HG02571 (cell line): ENCODE measurements around the gene PLPP7.
"Not testable (repeated sequence)": the region's sequence is repeated elsewhere in the genome, so short reads cannot be mapped to it uniquely, and the experiment has no call there.

Source experiments
- ATAC-seq: cut with Tn5 transposase; IDR thresholded peaks from one replicate; pipeline ENCODE4 v1.9.1; 2021; ENCODE audit warnings: mild to moderate bottlenecking, moderate library complexity; ENCODE audit not compliant: unreplicated experiment

Gene PLPP7

DNA sequence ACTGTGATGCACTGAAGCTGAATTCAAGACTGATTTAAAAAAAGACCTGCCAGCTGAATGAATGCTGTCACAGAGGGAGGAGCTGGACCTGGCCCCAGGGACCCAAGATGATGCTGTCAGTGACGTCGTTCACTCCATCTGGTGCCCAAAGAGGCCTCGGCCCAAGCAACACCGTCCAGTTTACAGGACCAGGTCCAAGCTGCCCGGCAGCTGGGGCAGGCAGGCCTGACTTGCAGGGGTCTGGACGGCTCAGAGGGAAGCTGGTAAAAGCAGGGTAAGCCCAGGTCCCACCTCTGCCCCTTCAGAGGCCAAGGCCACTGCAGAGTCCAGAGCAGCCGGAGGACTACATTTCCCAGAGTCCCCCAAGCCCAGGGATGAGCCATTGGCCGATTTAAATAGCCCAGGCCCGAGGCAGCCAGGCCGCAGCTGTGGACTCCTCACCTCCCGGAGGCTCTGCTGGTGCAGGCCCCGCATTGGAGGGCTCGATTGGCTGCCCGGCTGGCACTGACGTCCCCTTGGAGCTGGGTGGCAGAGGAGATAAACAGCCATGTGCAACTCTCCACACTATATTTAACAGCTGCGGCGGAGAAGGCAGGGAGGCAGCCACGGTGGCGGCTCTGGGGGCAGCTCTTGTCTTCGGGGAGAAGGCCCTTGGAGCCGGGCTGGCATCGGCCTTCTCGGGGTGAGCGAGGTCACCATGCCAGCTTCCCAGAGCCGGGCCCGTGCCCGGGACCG is at the start of gene PLPP7:
Gene PLPP7, plus strand, starts transcription at position 423 of the 735 bp plus-strand sequence. Its CDS starts 275 bp downstream, at position 698.
- ATAC-seq = no peak

DNA sequence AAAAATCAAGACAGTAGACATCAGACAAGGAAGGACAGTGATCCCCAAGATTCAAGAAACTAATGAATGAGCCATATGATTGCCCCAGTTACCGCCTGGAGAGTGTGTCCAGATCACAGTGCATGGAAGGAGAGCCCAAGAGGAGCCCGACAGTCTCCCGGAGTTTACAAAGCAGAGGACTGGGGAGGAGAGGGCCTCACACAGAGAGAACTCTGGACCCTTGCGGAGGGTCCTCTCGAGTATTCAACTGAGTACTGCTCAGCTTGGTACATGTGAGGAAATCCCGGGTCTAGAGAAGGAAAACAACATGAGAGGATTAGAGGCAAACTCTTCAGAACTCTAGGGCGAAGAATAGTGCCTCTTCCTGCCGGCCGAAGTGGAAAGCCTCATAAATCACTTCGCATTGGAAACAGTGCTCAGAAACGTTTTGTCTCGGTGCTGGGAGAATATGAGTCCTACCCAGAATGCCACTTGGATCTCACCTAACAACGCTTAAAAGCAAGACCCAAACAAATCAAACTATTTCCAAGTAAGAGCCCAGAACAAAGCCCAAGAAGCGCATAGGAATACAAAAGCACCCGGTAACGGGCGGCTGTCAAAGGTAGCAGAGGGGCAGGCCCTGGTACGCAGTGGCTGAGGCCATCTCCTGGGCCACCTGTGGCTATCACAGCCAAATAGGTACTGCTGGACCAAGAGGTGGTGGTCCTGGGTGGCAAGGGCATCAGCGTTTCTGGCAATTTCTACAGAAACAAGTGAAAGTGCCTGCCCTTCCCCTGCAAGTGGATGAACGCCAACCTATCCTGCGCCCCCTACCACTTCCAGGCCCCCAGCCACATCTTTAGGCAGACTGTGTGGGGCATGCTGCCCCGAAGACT is 49.2 kb upstream of the PLPP7 start:
- no peak for ATAC-seq

DNA sequence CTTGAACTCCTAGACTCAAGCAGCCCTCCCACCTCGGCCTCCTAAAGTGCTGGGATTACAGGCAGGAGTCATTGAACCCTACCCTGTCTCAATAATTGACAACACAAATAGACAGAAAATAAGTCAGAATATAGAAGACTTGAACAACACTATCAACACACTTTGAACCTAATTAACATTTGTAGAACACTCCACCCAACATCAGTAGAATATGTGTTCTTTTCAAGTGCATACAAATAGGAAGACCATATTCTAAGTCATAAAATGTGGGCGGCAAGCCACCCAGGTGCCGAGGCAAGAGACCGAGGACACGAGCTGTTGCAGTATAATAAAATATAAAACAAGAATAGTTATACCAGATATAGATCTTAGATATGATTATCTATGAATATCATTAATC is 45.2 kb upstream of the PLPP7 start:
- ATAC-seq = not testable (repeated sequence)

DNA sequence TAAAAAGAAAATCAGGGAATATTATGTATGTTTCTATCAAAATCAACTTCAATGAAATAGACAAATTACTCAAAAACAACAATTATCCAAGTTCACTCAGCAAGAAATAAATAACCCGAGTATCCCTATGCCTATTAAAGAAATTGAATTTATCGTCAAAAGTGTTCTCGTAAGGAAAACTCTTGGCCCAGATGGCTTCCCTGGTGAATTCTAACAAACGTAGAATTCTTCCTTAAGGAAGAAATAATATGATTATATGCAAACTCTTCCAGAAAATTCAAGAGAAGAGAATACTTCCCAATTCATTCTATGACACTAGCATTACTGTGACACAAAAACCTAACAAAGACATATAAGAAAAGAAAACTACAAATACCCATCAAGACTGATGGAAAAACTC is 42.9 kb upstream of the PLPP7 start:
- no peak for ATAC-seq

DNA sequence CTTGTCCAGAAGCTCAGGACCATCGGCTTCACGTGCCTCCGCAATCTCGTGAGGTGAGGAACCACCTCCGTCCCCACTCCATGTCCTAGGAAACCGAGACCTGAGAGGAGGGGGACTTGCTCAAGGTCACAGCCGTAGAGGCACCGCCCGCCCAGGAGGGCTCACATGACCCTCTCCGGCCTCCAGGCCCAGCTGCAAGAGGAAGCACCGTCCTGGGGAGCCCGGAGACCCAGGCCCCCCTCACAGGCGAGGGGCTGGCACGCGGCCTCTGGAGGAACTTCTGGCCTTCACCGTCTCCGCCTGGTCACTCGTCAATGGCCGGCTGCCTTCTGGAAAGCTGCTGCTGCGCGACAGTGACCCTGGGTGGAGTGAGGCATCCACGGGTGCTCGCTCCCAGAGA is 37.4 kb upstream of the PLPP7 start:
- no peak for ATAC-seq

DNA sequence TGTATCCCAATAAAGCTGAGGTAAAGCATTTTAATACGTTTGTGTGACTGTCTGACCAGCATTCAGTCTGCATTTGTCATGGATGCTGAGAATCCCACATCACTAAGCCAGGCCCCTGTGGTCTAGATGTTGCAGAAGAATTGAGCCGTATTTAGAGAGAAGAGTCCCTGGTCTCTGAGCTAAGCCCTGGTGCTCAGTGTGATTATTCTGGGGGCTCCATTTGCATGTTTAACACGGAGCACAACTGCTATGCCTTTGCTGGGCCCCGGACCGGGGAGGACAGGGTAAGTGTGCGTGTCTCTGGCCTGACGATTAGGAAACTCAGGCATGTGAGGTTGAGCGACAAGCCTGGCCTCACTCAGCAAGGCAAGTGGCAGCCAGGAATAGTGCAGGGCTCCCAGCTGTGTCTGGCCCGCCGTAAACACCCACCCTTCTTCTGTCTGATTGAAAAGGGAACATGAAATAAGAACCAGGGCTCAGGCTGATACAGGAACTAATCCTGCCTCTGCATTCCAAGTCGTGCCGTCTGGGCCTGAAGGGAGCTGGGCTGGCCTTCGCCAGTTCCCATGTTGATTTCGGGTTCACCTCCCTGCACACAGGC is 35.5 kb upstream of the PLPP7 start:
- ATAC-seq = no peak

DNA sequence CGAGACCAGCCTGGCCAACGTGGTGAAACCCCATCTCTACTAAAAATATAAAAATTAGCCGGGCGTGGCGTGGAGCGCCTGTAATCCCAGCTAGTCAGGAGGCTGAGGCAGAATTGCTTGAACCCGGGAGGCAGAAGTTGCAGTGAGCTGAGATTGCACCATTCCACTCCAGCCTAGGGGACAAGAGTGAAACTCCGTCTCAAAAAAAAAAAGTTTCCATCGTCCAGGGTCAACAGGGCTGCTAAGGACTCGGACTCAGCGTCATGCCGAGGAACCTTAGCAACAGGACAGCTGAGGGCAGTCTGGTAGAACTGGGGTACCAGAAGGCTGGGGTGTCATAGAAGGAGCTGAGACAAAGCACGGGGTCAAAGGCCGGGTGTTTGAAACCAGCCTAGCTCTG is 34.9 kb upstream of the PLPP7 start:
- ATAC-seq = no peak

DNA sequence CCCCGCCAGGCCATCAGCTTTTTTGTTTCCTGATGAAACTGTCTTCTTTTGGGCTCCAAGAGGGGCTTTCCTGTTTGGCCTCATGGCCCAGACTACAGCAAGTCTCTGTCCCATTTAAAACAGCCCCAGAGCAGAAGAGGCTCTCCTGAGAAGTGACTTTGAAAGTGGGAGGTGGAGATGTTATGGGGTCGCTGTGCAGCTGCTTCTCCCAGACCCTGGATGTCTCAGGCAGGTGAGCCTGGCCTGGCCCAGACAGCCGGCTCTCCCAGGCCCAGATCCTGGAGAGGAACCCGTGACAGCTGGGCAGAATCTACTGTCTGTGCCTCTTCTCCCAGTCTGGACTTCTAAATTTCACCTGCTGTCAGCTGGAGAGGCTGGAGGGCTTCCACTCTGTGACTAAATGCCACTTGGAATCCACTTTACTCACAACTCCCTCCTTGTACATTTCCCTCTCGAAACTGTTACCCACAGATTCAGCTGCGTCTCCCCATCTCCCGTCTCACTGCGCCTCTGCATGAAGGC is 33.8 kb upstream of the PLPP7 start:
- ATAC-seq = no peak

DNA sequence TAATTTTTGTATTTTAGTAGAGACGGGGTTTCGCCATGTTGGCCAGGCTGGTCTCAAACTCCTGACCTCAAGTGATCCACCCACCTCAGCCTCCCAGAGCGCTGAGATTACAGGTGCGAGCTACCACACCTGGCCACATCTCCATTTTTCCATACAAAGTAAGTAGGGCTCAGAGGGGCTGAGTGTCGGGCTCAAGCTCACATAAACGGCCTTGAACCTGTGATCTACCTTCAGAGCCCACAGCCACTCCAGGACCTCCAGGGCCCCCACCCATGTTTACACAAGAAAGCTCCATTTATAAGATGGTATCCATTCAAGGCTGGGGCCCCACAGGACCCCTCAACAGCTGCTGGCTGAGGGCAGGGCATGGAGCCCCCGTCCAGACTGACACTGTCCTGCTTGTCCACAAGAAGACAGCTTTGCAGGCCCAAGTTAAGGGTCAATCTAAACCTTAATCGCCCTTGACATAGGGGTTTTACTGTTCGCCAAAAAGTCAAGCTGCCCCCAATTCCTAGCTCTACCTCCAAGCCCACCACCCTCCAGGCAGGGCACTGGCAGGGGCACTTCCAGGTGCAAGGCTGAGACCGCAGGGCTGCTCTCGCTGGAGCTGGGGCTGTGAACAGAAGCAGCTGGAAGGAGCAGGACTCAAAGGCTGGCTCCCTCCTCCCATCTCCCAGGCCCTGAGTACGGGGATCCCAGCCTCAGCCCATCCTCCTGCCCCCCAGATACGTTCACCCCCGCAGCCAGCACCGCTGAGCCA is 32.1 kb upstream of the PLPP7 start:
- no peak for ATAC-seq

DNA sequence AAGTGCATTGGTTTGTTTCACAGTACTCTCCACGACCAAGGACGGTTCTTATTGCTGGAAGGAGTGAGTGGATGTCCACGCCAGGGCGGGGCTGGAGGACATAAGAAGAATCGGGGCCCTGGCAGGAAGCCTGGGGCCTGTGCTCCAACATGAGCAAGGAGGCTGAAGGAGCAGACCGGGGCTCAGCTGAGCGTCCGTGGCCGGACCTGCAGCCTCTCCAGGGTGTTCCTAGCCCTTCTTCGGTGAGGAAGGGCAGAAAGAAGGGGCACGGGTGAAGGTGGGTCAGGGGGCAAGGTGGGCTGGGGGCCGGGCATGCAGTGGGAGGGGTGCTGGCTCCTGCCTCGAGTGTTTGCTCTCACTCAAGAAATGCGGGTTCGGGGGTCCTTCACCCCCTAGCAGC is 31.3 kb upstream of the PLPP7 start:
- no peak for ATAC-seq

DNA sequence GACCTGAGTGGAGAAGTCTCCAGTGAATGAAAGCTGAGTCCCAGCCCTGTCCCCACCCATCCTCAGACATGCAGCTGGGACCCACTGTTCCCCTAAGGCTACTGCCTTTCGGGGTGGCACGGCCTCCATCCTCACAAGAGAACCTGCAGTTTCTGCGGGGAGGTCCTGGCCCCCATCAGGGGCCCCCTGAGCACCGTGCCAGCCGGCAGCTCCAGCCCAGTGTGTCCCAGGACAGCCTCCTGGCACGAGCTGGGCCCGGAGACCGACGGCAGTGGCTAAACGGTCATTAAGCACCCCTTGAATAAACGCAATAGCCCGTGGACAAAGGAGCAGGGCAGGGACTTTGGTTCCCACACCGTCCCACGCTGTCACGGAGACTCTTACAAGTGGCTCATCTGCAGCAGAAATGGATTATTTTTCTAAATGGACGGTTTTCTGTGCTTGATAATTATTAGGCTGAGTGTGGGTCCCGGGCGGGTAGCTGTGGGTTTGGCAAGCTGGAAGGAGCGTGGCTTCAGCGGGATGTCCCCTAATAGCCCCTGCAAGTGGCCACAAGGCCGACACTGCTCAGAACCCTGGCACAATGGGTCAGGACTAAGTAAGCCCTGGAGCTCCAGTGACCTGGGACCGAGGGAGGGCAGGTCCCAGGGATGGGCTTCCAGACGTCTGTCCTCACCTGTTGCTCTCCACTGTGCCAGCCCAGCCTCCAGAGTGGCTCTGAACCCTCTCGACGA is 30.7 kb upstream of the PLPP7 start:
- no peak for ATAC-seq

DNA sequence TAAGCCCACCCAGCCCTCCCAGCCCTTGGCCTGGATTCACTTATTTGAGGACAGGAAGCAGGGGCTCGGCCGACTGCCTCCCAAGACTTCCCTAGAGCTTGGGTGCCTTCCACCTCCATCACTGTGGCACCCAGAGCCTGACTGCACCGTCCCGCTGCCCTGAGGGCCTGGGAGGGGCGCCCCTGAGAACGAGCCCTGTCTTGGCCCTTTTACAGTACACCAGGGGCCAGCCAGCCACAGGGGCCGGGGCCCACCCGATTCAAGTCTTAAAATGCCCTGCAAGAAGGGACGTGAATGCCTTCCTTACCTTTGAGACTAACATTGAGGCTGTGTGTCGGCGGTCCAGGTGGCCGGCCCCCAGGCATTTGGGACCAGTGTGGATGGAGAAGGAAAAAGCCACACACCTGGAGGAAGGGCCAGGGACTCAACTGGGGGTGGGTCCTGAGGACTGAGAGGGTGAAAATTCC is 30.1 kb upstream of the PLPP7 start:
- ATAC-seq = no peak

DNA sequence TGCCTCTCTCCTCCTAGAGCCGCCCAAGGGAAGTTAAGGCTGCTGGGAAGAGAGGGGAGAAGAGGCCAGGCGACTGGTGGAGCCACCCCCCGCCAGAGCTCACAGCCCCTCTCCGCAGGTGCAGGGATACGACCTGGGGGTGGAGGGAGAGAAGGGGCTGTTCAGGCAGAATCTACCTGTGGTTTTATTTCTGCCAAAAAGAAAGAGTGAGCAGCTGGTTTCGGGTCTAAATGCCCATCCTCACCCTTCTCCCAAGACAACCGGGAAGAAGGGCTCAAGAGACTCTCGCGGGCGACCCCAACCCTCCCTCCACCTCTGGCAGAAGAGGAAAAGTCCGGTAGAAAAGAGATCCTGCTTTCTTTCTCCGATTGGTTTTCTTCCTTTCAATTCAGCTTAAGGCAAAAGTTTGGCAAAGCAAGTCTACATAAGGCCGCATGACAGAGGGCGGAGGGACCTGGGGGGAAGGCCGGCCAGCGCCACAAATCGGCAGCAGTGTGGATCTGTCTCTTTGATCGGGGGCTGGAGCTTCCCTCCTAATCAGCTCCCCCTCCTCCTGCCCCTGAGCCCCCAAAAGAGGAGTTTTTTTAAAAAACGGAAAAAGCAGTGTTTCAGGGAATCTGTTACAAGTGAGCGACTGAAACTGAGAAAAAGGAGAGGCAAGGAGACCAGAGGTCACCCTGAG is 29.5 kb upstream of the PLPP7 start:
- ATAC-seq = no peak

DNA sequence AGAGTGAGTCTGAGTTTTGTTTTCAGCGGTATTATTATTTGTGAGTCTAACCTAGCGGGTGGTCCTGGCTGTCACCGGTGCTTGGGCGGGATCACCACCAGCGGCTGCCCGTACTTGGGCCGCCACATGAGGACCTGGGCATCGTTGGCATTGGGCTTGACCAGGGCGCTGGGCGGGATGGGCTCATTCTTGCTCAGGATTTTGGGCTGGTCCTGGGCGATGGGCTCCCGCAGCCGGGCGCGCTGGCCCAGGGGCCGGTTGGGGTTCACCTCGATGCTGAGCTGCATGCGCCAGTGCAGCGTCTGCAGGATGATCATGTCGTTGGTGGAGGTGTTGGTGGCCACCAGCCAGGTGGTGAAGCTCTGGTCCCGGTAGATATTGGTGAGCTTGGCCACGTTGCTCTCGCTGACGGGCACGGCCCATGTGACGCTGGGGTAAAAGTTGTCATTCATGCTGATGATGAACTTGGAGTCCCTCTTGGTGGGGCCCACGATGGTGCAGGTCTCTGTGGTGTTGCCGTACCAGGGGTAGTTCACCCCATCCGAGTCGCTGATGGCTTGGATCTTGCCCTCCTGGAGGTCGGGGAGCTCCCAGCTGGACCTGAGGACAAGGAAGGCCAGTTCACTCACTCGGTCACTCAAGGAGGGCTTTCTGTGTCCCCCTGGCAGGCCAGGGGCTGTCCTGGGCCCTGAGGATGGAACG is 28.6 kb upstream of the PLPP7 start:
- no peak for ATAC-seq

DNA sequence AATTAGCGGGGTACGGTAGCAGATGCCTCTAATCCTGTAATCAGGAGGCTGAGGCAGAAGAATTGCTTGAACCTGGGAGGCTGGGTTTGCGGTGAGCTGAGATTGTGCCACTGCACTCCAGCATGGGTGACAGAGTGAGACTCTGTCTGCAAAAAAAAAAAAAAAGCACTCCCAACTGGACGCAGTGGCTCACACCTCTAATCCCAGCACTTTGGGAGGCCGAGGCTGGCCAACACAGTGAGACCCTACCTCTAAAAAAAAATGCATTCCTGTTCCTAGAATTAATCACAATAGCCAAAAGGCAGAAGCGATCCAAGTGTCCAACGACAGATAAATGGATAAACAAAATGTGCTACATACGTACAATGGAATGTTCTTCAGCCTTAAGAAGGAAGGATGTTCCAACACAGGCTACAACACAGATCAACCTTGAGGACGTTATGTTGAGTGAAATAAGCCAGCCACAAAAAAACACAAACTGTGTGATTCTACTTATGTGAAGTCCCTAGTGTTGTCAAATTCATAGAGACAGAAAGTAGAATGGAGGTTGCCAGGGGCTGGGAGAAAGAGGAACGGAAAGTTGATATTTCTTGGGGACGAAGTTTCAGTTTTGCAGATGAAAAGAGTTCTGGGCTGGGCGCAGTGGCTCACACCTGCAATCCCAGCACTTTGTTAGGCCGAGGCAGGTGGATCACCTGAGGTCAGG is 27.0 kb upstream of the PLPP7 start:
- no peak for ATAC-seq

DNA sequence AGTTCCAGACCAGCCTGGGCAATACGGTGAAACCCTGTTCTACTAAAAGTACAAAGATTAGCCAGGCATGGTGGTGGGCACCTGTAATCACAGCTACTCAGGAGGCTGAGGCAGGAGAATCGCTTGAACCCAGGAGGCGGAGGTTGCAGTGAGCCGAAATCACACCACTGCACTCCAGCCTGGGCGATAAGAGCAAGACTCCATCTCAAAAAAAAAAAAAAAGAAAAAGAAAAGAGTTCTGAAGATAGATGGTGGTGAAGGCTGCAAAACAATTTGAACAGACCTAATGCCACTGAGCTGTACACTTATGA is 26.5 kb upstream of the PLPP7 start:
- ATAC-seq = not testable (repeated sequence)

DNA sequence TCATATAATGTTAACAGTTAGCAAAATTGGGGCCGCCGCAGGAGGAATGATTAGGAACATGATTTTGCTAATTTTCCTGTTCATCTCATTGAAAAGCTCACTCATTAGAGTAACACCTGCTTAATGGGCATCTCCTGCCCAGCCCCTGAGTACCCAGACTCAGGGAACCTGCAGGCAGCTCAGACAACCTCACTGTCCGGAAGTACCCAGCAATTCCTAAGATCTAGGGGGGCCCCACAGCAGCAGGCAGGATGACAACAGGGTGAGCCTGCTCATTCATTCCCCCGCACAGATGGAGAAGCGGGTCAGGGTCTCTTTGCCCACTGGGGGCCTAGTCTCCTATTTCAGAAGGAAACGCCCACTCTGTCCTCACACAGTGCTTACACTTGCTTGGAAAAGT is 25.8 kb upstream of the PLPP7 start:
- no peak for ATAC-seq

DNA sequence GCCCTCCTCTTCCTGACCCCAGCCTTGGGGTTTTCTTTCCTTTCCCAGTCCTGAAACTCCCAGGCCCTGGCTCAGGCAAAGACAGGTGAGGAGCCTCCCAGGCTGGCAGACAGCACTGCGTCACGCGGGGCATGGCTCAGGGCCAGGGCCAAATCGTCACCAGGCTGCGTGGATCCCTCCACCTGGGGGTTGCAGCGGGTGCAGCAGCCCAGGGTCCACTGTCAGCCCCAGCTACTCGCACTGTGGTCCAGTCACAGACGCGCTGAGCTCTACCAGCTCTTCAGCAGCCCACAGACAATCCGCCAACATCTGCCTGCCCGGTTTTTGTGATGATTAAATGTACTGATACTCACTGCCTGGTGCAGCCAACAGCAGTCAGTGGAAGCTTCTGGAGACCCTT is 25.3 kb upstream of the PLPP7 start:
- no peak for ATAC-seq
